WTC11 (cell line): Measurements from ENCODE around the gene GAK.

Experiments used
- ATF2 ChIP-seq: sonication (generic); formaldehyde crosslinking; IDR thresholded peaks from 2 replicates; pipeline ENCODE4 v1.8.1; 2022; ENCODE audit warnings: low read depth, missing genetic modification reagents, borderline replicate concordance
- CTCF ChIP-seq: fragments of 200-600 bp; IDR thresholded peaks from 2 replicates; pipeline ENCODE4 v1.8.0; 2022; ENCODE audit warnings: antibody characterized with exemption
- JAZF1 ChIP-seq: fragments of 250-450 bp; sonication (Bioruptor Pico); IDR thresholded peaks from 2 replicates; pipeline ENCODE4 v1.9.0; 2021; ENCODE audit warnings: moderate library complexity, mild to moderate bottlenecking, inconsistent platforms
- ZNF232 ChIP-seq: sonication (generic); formaldehyde crosslinking; IDR thresholded peaks from 2 replicates; pipeline ENCODE4 v1.8.0; 2022; ENCODE audit warnings: mild to moderate bottlenecking, missing genetic modification reagents
- ZNF416 ChIP-seq: fragments of 250-450 bp; sonication (Bioruptor Pico); IDR thresholded peaks from 2 replicates; pipeline ENCODE4 v1.9.0; 2021; ENCODE audit warnings: mild to moderate bottlenecking, inconsistent platforms
- TF ChIP-seq, protein P1 (sequence below): fragments of 250-450 bp; sonication (Bioruptor Pico); IDR thresholded peaks from 2 replicates; pipeline ENCODE4 v2.1.2; 2022; ENCODE audit warnings: mild to moderate bottlenecking, moderate library complexity
- TF ChIP-seq, protein P2 (sequence below): sonication (generic); formaldehyde crosslinking; IDR thresholded peaks from 2 replicates; pipeline ENCODE4 v1.8.1; 2023; ENCODE audit warnings: mild to moderate bottlenecking, missing genetic modification reagents
- TF ChIP-seq, protein P3 (sequence below): fragments of 250-450 bp; sonication (Bioruptor Pico); IDR thresholded peaks from 2 replicates; pipeline ENCODE4 v1.8.0; 2021; ENCODE audit warnings: mild to moderate bottlenecking

- TF ChIP-seq ATF2 (CRISPR knock-in tag) = no peak
- TF ChIP-seq, protein P1, sequence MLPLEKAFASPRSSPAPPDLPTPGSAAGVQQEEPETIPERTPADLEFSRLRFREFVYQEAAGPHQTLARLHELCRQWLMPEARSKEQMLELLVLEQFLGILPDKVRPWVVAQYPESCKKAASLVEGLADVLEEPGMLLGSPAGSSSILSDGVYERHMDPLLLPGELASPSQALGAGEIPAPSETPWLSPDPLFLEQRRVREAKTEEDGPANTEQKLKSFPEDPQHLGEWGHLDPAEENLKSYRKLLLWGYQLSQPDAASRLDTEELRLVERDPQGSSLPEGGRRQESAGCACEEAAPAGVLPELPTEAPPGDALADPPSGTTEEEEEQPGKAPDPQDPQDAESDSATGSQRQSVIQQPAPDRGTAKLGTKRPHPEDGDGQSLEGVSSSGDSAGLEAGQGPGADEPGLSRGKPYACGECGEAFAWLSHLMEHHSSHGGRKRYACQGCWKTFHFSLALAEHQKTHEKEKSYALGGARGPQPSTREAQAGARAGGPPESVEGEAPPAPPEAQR (CRISPR knock-in tag) = no peak
- TF ChIP-seq, protein P2, sequence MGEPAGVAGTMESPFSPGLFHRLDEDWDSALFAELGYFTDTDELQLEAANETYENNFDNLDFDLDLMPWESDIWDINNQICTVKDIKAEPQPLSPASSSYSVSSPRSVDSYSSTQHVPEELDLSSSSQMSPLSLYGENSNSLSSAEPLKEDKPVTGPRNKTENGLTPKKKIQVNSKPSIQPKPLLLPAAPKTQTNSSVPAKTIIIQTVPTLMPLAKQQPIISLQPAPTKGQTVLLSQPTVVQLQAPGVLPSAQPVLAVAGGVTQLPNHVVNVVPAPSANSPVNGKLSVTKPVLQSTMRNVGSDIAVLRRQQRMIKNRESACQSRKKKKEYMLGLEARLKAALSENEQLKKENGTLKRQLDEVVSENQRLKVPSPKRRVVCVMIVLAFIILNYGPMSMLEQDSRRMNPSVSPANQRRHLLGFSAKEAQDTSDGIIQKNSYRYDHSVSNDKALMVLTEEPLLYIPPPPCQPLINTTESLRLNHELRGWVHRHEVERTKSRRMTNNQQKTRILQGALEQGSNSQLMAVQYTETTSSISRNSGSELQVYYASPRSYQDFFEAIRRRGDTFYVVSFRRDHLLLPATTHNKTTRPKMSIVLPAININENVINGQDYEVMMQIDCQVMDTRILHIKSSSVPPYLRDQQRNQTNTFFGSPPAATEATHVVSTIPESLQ (CRISPR knock-in tag) = no peak
- TF ChIP-seq, protein P3, sequence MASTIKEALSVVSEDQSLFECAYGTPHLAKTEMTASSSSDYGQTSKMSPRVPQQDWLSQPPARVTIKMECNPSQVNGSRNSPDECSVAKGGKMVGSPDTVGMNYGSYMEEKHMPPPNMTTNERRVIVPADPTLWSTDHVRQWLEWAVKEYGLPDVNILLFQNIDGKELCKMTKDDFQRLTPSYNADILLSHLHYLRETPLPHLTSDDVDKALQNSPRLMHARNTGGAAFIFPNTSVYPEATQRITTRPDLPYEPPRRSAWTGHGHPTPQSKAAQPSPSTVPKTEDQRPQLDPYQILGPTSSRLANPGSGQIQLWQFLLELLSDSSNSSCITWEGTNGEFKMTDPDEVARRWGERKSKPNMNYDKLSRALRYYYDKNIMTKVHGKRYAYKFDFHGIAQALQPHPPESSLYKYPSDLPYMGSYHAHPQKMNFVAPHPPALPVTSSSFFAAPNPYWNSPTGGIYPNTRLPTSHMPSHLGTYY (CRISPR knock-in tag) = no peak
- no peak for TF ChIP-seq ZNF232 (CRISPR knock-in tag)
- no peak for TF ChIP-seq ZNF416 (CRISPR knock-in tag)
- no peak for TF ChIP-seq CTCF
- no peak for TF ChIP-seq JAZF1 (CRISPR knock-in tag)
Observed at GRCh38 chr4:924107-925096, 7.7 kb downstream of the GAK start.
